GM12874 (cell line): ENCODE measurements around the gene MATK.

Experiments used
- TF ChIP-seq, protein P1 (sequence below): IDR thresholded peaks from 2 replicates; pipeline ENCODE4 v1.5.1; 2011; ENCODE audit warnings: low read depth, mild to moderate bottlenecking, control low read depth, low read length, moderate library complexity; ENCODE audit not compliant: insufficient read depth

MATK gene

DNA sequence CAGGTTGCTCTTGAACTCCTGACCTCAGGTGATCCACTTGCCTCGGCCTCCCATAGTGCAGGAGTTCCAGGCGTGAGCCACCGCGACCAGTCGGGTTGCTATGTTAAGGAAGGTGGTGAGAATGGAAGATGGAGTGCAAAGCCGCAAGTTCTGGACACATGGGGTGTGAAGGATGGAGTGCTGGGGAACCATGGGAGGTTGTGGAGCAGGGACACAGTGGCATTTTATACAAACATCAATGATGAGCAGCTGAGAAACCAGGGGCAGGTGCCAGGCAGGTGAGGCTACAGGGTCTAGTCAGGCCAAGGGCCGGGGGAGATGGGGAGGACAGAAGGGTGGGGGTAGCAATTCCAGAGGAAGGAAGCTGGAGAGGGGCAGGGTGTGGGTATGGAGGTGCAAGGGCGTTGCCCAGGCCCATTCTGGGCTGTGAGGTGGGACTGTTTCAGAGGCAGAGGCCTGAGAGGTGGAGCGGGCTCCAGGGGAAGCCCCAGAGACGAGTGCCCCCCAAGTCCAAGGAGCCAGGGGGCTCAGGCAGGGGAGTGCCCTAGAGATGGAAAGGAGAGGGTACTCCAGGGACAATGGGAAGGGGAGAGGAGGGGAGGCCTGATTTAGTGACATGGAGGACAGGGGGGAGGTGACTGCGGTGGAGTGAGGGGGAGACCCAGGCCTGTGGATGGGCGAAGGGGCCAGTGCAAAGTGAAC lies 12.2 kb downstream of the MATK start:
- TF ChIP-seq, protein P1, sequence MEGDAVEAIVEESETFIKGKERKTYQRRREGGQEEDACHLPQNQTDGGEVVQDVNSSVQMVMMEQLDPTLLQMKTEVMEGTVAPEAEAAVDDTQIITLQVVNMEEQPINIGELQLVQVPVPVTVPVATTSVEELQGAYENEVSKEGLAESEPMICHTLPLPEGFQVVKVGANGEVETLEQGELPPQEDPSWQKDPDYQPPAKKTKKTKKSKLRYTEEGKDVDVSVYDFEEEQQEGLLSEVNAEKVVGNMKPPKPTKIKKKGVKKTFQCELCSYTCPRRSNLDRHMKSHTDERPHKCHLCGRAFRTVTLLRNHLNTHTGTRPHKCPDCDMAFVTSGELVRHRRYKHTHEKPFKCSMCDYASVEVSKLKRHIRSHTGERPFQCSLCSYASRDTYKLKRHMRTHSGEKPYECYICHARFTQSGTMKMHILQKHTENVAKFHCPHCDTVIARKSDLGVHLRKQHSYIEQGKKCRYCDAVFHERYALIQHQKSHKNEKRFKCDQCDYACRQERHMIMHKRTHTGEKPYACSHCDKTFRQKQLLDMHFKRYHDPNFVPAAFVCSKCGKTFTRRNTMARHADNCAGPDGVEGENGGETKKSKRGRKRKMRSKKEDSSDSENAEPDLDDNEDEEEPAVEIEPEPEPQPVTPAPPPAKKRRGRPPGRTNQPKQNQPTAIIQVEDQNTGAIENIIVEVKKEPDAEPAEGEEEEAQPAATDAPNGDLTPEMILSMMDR: no peak

DNA sequence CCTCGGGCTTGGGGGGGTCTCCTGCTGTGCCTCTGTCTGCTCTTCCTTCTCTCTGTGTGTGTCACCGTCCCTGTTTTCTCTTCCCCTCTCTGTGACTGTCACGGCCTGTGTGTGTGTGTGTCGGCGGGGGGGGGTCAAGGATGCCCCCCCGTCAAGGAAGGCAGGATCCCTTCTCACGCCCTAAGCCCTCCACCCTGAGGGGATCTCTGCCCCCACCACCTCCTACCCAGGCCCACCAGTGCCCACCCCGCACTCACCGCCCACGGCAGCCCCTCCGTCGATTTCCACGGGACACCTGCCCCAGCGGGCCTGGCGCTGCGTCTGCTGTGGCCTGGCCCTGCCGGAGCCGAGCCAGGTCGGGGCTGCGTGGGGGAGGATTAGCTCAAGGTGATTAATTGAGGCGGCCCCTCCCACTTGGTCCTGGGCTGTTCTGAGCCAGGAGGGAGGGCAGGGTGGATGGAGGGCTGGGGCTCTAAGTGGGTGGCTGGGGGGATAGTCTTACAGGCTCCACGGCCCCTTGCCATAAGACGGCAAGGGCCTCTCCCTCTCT lies 14.2 kb downstream of the MATK start, which contains the start of gene RAX2:
TSS of gene RAX2 (minus strand) at position 323 of the 550 bp plus-strand sequence. CDS start 486 bp downstream, outside the sequence.
- TF ChIP-seq, protein P1: no peak

DNA sequence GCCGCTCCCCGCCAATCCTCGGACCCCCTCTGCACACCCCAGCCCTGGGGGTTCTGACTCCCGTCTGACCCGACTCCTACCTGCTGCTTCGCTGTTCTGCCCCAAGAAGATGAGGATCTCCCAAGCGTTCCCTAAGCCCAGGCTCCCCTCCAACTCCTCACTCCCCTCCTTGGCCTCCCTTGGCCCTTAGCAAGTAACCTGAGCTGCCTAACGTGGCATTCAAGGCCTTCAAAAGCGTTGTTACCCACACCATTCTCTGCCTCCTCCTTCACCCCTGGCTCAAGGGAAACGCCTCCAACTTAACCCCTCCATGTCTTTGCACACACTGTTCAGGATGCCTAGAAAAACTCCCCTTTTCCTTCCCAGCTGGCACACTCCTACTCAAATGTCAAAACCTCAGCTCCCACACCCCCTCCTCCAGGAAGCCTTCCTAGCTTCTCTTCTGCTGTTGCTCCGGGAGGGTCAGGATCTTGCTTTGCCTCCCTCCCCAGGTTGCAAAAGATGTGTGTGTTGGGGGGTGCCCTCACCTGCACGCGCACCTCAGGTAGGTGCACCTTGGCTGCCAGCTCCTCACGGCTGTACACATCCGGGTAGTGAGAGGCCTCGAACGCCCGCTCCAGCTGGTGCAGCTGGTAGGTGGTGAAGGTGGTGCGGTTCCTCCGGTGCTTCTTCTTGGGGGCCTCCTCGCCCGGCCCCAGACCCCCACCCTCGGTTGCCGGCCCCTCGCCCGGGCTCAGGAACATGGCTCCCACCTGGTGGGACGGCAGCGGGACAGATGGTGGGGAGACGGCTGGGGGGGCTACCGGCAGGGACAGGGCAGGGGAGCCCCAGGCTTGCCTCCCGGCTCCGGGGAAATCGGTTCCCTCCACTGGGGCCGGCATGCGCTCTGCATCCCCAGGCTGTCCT lies 14.9 kb downstream of the MATK start:
- TF ChIP-seq, protein P1: no peak

DNA sequence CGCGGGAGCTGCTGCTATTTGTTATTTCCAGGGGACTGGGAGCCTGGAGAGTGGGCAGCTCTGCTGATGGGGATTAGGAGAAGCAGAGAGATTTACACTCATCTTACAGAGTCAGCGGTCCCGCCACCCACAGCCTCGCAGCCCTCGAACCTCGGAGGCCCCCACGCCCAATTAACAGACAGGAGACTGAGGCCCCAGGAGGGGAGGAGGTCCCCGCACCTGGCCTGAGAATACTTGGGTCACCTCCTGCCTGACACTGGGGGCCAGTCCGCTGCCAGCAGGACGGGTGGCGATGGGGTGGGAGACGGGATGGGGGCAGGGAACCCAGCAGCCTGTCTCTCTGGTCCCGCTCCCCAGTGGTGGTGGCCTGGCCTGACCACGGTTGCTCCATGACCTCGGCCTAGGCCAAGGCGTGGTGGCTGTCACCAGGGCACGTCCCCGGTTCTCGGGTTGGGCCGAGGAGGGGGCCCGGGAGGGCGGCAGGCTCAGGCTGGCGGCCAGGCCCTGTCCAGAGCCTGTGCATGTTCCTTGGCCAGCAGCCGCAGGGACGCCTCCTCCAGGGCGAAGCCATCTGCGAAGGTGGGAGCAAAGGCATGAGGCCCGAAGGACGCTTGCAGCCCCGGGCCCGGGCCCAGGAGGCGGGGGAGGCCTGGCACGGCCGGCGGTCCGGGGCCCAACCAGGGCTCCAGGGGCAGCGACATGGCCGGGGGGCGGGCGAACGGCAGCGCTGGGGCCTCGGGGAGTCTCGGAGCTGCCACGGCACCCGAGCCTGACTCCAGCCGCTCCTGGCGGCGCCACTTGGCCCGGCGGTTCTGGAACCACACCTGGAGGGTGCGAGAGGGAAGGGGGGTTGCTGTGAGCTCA lies 15.8 kb downstream of the MATK start:
- TF ChIP-seq, protein P1: no peak

DNA sequence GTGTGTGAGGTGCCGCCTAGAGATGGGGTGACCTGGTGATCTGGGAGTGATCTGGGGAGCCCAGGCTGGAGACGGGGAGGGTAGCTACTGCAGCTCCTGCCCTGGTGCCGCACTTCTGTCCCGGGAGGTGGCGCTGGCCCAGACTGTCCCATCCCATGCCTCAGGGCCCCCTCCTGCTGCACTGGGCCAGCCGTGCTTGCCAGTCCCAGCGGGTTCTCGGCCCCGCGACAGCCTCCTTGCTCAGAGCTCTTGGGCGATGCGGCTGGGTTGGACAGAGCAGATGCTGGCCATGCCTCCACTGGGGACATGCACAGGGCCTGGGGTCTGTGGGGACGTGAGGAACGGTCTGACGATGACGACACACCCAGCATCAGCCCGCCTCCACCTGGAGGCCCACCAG lies 16.7 kb downstream of the MATK start:
- TF ChIP-seq, protein P1: no peak

DNA sequence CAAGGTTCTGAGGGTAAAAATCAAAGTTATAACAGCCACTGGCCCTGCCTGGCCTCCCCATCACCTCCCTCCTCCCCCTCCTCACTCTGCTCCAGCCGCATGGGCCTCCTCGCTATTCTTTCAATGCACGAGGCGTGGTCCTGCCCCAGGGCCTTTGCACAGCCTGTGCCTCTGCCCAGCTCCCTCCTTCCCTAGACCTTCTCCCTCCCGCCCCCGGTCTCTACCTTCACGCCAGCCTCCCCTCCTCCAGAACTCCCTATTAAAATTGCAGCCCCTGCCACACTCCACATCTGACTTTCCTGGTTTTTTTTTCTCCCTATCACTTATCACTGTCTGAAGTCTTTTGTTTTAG lies 17.5 kb downstream of the MATK start:
- TF ChIP-seq, protein P1: no peak
